Lung (tissue), 12 donors: ENCODE measurements around the gene RERE. TPM values are rescaled to one million over a fixed set of nuclear protein-coding genes. Genes with fewer than 3 reads are reported as not detected.
"Not testable (repeated sequence)": the region's sequence is repeated elsewhere in the genome, so short reads cannot be mapped to it uniquely, and the experiment has no call there.

Experiments used
- ATAC-seq: fragments of 200-7000 bp; cut with Tn5 transposase; one replicate; pipeline ENCODE4 v1.9.1; 2020; ENCODE audit warnings: moderate number of reproducible peaks; ENCODE audit not compliant: insufficient read depth, low FRiP score
- DNase-seq, 3 donors: peaks; one replicate each; pipeline ENCODE4 v3.0.0-alpha.2; 2013 to 2017
- H3K27ac ChIP-seq, 2 donors: one replicate each; pipeline ENCODE4 v1.5.1; 2013; ENCODE audit warnings: mild to moderate bottlenecking in 2 of 2, moderate library complexity in 2 of 2, control low read depth in 1 of 2, inconsistent platforms in 1 of 2, low read depth in 1 of 2, low read length in 1 of 2
- H3K27me3 ChIP-seq, 3 donors: one replicate each; pipeline ENCODE4 v1.5.1; 2013; ENCODE audit warnings: low read length in 2 of 3; ENCODE audit not compliant: control insufficient read depth in 3 of 3, insufficient read depth in 3 of 3
- H3K36me3 ChIP-seq, 4 donors: one replicate each; pipeline ENCODE4 v1.5.1; 2013; ENCODE audit warnings: low read length in 4 of 4, mild to moderate bottlenecking in 1 of 4, moderate library complexity in 1 of 4; ENCODE audit not compliant: control insufficient read depth in 4 of 4, insufficient read depth in 4 of 4
- H3K4me1 ChIP-seq, 5 donors: one replicate each; pipeline ENCODE4 v1.5.1; 2013; ENCODE audit warnings: low read length in 5 of 5, mild to moderate bottlenecking in 2 of 5, moderate library complexity in 1 of 5; ENCODE audit not compliant: control insufficient read depth in 5 of 5, insufficient read depth in 5 of 5
- H3K4me3 ChIP-seq: one replicate; pipeline ENCODE4 v1.5.1; 2013; ENCODE audit warnings: mild to moderate bottlenecking, control low read depth, moderate library complexity
- H3K9ac ChIP-seq, 2 donors: one replicate each; pipeline ENCODE4 v1.5.1; 2013; ENCODE audit warnings: low read length in 2 of 2, control low read depth in 1 of 2; ENCODE audit not compliant: insufficient read depth in 1 of 2
- H3K9me3 ChIP-seq, 4 donors: one replicate each; pipeline ENCODE4 v1.5.1; 2013; ENCODE audit warnings: low read length in 3 of 4, mild to moderate bottlenecking in 1 of 4, moderate library complexity in 1 of 4; ENCODE audit not compliant: control insufficient read depth in 4 of 4, insufficient read depth in 3 of 4
- CTCF ChIP-seq: IDR thresholded peaks from 2 replicates; pipeline ENCODE4 v1.5.1; 2012; ENCODE audit warnings: mild to moderate bottlenecking; ENCODE audit errors: control extremely low read depth, extremely low read depth
- WGBS, 2 donors: extraction: QIAGEN DNeasy Blood & Tissue Kit; methylation state at CpG; one replicate each; pipeline ENCODE4 v1.1.7; 2013; 5-methylcytosine and 5-hydroxymethylcytosine counted together
- polyA plus RNA-seq, 2 donors: library from polyadenylated mRNA; stranded (reverse); fragments of 200-250 nt; gene quantifications; one replicate each; pipeline ENCODE4 v1.2.1, GENCODE V29; 2013
- total RNA-seq, 2 donors: library from RNA; depleted of rRNA in 1 of 2; stranded (reverse); fragments of >200 nt in 1 of 2; gene quantifications; one replicate each; pipeline ENCODE4 v1.2.1, GENCODE V29; 2014 to 2021
- donor health status: control.
- donor health status: control.
- donor health status: Bipolar disorder and iron deficiency.
- donor health status: healthy.
- donor health status: DM: yes; HTN: yes; CAD: no.

Gene RERE
- total and polyA plus RNA-seq, 4 donors = 21.7 to 207 (median 57.5) TPM

GRCh38 chr1:8821084-8821483 is 3.6 kb upstream of the RERE start:
- DNase-seq (no peak), ATAC-seq (no peak)
- Histone ChIP-seq H3K4me3 (no peak overlapping the region), H3K27ac (no peak overlapping the region), H3K27me3 (no peaks in the 10 kb centered on the region), H3K36me3 (no peaks in the 10 kb centered on the region), H3K4me1 (peaks cover 0 to 27% (median 7%) of the 10 kb centered on the region in 5 donors), H3K9ac (no peak overlapping the region), H3K9me3 (no peaks in the 10 kb centered on the region)
- TF ChIP-seq CTCF = no peak
- WGBS, 2 donors = 16 to 31% methylated on average over 2 of the region's 2 CpGs

- not testable (repeated sequence) for DNase-seq, H3K27me3 ChIP-seq, H3K9me3 ChIP-seq, ATAC-seq, H3K27ac ChIP-seq, H3K4me3 ChIP-seq, H3K36me3 ChIP-seq
- H3K4me1 ChIP-seq = peaks cover 6 to 48% (median 12%) of the 10 kb centered on the region in 5 donors
- H3K9ac ChIP-seq = peak overlapping the region in 1 of 2 donors; percentile 92
- 81 to 86% methylated on average over 11 to 12 of the region's 13 CpGs for WGBS, 2 donors
These were observed 1.3 kb upstream of the RERE start for GRCh38 chr1:8818789-8819188.

DNA sequence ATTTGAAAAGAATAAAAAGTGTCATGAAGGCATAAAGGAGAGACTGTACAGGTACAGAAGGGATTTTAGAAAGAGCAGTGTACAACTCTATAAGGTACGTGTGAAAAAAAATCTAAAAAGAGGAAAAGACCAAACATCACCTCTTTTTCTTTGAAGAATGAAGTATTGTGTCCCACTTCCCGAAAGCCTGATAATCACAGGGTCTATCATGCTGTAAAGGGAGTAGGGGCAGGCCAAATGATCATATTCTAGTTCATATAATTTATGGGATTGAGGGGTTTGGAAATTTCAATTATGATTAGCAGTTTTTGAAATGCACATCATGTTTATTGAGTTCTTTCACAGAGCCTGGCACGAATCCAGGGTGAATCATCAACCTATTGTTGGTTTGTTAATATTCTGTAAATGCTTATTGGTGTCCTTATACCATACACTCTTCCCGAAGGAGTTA is 910 bp upstream of the RERE start:
- no peak for TF ChIP-seq CTCF
- Histone ChIP-seq H3K4me1 (peaks cover 4 to 51% (median 12%) of the 10 kb centered on the region in 5 donors), H3K9ac (peak overlapping the region; percentile 79 to 92), H3K9me3 (no peaks in the 10 kb centered on the region), H3K4me3 (no peak overlapping the region), H3K36me3 (no peaks in the 10 kb centered on the region), H3K27me3 (no peaks in the 10 kb centered on the region), H3K27ac (peak overlapping the region in 1 of 2 donors; percentile 99)
- ATAC-seq (no peak), DNase-seq (peak; percentile 31 to 72 (median 71))
- 11 to 12% methylated on average over 4 of the region's 4 CpGs for WGBS, 2 donors

GRCh38 chr1:8816831-8817411 is 519 bp downstream of the RERE start:
- Histone ChIP-seq H3K4me3 (peak overlapping the region; percentile 66), H3K36me3 (no peaks in the 10 kb centered on the region), H3K4me1 (peaks cover 0 to 46% (median 11%) of the 10 kb centered on the region in 5 donors), H3K27me3 (no peaks in the 10 kb centered on the region), H3K9ac (peak overlapping the region; percentile 97), H3K9me3 (no peaks in the 10 kb centered on the region), H3K27ac (peak overlapping the region; percentile 80 to 95)
- TF ChIP-seq CTCF = no peak
- ATAC-seq (no peak), DNase-seq (peak; percentile 24 to 50 (median 47))
- 0 to 1% methylated on average over 37 to 41 of the region's 41 CpGs for WGBS, 2 donors
